Activated naive CD8-positive, alpha-beta T cell treated with anti-CD3 and anti-CD28 coated beads, Interleukin-2, amount 50 U/mL, for 24 hours (primary cell): ENCODE data around the gene TIPARP.

ENCODE experiments used
- ATAC-seq: fragments of 150-1000 bp; cut with Tn5 transposase; one replicate; pipeline ENCODE4 v1.10.0; 2021
- DNase-seq: peaks from one replicate; pipeline ENCODE4 v3.0.0; 2021
- H3K27ac Mint-ChIP-seq: one replicate; pipeline ENCODE4 v1.8.0; 2021; ENCODE audit warnings: mild to moderate bottlenecking, mixed read lengths
- H3K27me3 Mint-ChIP-seq: one replicate; pipeline ENCODE4 v1.8.0; 2021; ENCODE audit warnings: mixed read lengths
- H3K36me3 Mint-ChIP-seq: one replicate; pipeline ENCODE4 v1.8.0; 2021; ENCODE audit warnings: low read depth, mixed read lengths
- H3K4me1 Mint-ChIP-seq: one replicate; pipeline ENCODE4 v1.8.0; 2021; ENCODE audit warnings: mixed read lengths
- H3K4me3 Mint-ChIP-seq: one replicate; pipeline ENCODE4 v1.8.0; 2021; ENCODE audit warnings: mild to moderate bottlenecking, moderate library complexity, mixed read lengths
- H3K9me3 Mint-ChIP-seq: one replicate; pipeline ENCODE4 v1.8.0; 2021; ENCODE audit warnings: mixed read lengths

Gene TIPARP

DNA sequence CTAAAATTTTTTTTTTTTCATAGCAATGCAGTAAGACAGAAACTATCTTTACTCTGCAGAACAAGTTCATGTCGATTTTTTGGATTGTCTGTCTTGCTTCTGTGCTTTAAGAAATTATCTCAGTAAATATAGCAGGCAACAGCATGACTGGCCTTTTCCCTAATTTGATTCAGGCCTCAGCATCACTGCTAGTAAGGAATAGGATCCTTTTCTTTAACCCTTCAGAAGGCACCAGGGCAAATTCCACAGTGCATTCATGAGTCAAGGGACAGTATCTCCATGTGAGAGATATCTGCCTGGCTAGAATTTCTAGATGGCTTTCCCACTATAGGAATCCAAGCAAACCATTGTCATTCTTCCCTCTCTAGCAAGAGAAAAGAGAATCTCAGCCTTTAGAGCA lies 71.4 kb downstream of the TIPARP start:
- peaks cover 2% of the 10 kb centered on the region for H3K27me3 Mint-ChIP-seq
- peaks cover 3% of the 10 kb centered on the region for H3K36me3 Mint-ChIP-seq
- H3K27ac Mint-ChIP-seq, result no peak overlapping the region
- H3K4me3 Mint-ChIP-seq, result no peak overlapping the region
- ATAC-seq (no peak), DNase-seq (no peak)
- no peaks in the 10 kb centered on the region for H3K4me1 Mint-ChIP-seq
- peaks cover 10% of the 10 kb centered on the region for H3K9me3 Mint-ChIP-seq

DNA sequence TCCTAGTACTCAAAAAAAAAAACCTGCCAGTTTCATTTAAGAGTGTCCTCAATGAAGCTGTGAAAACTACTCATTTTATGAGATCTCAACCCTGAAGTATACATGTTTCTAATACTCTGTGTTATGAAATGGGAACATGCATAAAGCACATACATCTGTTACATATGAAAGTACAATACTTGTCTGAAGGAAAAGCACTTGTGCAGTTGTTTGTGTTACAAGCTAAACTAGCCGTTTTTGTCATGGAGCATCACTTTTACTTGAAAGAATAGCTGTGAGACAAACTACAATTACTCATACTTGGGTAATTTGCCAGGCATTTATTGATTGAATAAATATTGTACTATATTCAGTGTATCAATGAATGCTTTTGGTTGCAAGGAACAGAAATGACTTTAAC lies 72.7 kb downstream of the TIPARP start:
- Mint-ChIP-seq H3K36me3 (peaks cover 3% of the 10 kb centered on the region), H3K27ac (no peak overlapping the region), H3K9me3 (peaks cover 10% of the 10 kb centered on the region), H3K27me3 (peaks cover 5% of the 10 kb centered on the region), H3K4me3 (no peak overlapping the region), H3K4me1 (no peaks in the 10 kb centered on the region)
- DNase-seq (no peak), ATAC-seq (no peak)

DNA sequence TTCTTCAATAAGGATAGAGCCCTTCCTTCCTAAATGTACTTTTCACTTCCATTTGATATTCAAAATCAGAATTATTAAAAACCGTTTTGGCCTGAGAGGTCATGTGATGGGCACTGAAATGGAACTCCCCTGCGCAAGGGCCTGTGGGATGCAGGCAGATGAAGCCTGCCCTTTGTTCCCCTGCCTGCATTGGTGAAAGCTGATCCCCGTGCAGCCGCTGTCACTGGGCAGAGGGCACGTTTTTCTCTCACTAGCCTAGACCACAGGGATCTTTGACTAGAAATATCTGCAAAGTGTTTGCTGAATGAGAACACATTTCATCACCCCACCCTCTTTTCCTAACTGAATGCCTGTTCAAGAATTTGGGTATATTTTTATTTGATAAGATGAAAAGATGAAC lies 74.9 kb downstream of the TIPARP start:
- ATAC-seq (no peak), DNase-seq (no peak)
- Mint-ChIP-seq H3K36me3 (peaks cover 3% of the 10 kb centered on the region), H3K27ac (no peak overlapping the region), H3K4me1 (no peaks in the 10 kb centered on the region), H3K4me3 (no peak overlapping the region), H3K27me3 (peaks cover 5% of the 10 kb centered on the region), H3K9me3 (peaks cover 10% of the 10 kb centered on the region)

DNA sequence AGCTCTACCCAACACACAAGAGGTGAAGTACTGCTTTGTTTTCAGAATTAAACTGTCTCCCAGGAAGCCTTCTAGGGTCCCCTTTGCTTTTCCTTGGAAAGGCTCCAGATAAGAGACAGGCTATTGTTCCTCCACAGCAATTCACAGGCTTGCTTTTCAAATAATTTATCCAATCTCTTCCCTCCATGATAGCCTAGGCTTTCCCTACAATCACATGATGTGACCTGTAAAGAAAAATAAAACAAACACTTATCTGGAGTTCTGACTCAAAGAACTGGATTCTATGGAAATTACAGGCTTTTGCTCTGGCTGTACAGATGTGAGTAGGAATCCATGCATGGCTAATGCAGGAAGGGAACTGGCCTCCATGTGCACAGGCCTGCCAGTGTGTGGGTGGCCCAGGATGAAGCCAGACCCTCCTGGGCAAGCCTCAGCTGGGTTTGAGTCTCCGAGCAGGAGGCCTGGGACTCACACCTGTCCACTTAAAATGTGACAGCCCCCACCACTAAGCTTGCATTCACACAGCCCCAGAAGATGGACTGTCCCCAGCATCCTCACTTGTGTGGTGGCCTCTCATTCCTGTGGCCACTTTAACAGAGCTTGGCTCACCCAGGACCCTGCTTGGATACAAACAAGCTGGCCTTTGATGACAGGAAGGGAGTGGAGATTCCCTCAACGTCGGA lies 75.9 kb downstream of the TIPARP start:
- ATAC-seq (no peak), DNase-seq (no peak)
- Mint-ChIP-seq H3K27ac (no peak overlapping the region), H3K4me1 (no peaks in the 10 kb centered on the region), H3K36me3 (peaks cover 3% of the 10 kb centered on the region), H3K9me3 (peaks cover 10% of the 10 kb centered on the region), H3K27me3 (peaks cover 5% of the 10 kb centered on the region), H3K4me3 (no peak overlapping the region)

DNA sequence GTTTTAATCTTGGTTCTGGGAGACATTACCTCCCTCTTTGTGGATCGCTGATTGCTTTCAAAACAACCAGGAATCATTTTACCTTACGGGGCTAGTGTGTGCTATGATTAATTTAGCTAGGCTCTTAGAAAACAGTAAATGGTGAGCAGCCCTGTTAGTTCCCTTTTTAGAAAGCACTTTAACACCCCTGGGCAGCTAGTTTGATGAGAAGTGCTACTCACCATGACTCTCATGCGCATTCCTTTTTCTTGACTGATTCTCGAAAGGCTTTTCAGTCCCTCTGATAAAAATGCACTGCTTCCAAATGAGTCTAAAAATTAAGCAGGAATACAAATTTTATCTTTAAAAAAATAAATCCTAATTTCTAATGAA lies 76.5 kb downstream of the TIPARP start:
- ATAC-seq (no peak), DNase-seq (no peak)

DNA sequence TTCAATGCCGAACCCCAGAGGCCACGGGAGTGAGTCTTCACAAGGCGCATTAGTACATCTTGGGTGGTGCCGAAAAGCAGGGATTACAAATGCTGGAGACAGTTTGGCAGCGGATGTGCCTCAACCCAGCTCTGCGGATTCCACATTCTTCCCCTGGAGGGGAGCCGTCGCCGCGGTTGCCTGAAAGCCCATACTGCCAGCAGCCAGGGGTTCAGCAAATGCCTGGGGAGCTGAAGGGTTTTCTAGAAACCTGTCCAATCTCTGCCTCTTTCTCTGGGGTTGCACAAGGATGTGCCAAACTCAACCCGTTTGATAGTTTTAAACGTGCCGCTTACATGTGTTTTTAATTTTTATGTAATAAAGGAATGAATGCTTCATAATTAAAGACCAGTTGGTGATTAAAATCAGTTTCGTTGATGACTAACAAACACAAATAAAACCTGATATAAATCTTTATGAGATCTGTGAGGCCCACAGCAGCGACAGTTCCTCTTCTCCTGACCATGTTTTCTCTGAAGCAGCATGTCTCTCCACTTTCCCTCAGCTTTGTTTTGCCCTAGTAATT lies 77.2 kb downstream of the TIPARP start:
- no peaks in the 10 kb centered on the region for H3K4me1 Mint-ChIP-seq
- H3K27ac Mint-ChIP-seq, result no peak overlapping the region

More for the DNA sequence above, 76.5 kb downstream of the TIPARP start:
- Mint-ChIP-seq H3K9me3 (peaks cover 10% of the 10 kb centered on the region), H3K27me3 (peaks cover 5% of the 10 kb centered on the region), H3K36me3 (peaks cover 3% of the 10 kb centered on the region), H3K4me3 (no peak overlapping the region), H3K4me1 (no peaks in the 10 kb centered on the region), H3K27ac (no peak overlapping the region)

More for the DNA sequence above, 77.2 kb downstream of the TIPARP start:
- Mint-ChIP-seq H3K9me3 (peaks cover 9% of the 10 kb centered on the region), H3K27me3 (peaks cover 5% of the 10 kb centered on the region), H3K4me3 (no peak overlapping the region), H3K36me3 (peaks cover 3% of the 10 kb centered on the region)
- DNase-seq (no peak), ATAC-seq (no peak)
